BE2C (cell line): ENCODE results near the gene PMEPA1.

Source experiments
- DNase-seq: peaks from one replicate; pipeline ENCODE4 v3.0.0-alpha.2; 2020
- H3K27me3 ChIP-seq: fragments of 250-450 bp; sonication (Bioruptor Pico); 2 replicates; pipeline ENCODE4 v1.5.1; 2020; ENCODE audit warnings: mild to moderate bottlenecking
- H3K36me3 ChIP-seq: fragments of 250-450 bp; sonication (Bioruptor Pico); 2 replicates; pipeline ENCODE4 v1.5.1; 2020; ENCODE audit warnings: mild to moderate bottlenecking
- H3K4me1 ChIP-seq: fragments of 250-450 bp; sonication (Bioruptor Pico); 2 replicates; pipeline ENCODE4 v1.5.1; 2020
- H3K4me3 ChIP-seq: 2 replicates; pipeline ENCODE4 v1.5.1; 2011; ENCODE audit warnings: low read depth, low read length
- H3K9me3 ChIP-seq: fragments of 250-450 bp; sonication (Bioruptor Pico); 2 replicates; pipeline ENCODE4 v1.5.1; 2020
- CTCF ChIP-seq: IDR thresholded peaks from 2 replicates; pipeline ENCODE4 v1.5.1; 2012; ENCODE audit warnings: mild to moderate bottlenecking, low read depth, low read length

PMEPA1 gene

GRCh38 chr20:57738053-57738452 lies 28.2 kb upstream of the PMEPA1 start:
- TF ChIP-seq CTCF, result no peak
- Histone ChIP-seq H3K9me3 (no peaks in the 10 kb centered on the region), H3K4me3 (no peak overlapping the region), H3K4me1 (peaks cover 5% of the 10 kb centered on the region), H3K27me3 (no peaks in the 10 kb centered on the region), H3K36me3 (no peaks in the 10 kb centered on the region)
- no peak for DNase-seq

GRCh38 chr20:57737349-57737748 lies 27.5 kb upstream of the PMEPA1 start:
- no peaks in the 10 kb centered on the region for H3K36me3 ChIP-seq
- no peak overlapping the region for H3K4me3 ChIP-seq
- no peaks in the 10 kb centered on the region; the same call in 1 of the 2 replicates for H3K4me1 ChIP-seq
- H3K9me3 ChIP-seq, result no peaks in the 10 kb centered on the region
- DNase-seq, result no peak
- TF ChIP-seq CTCF, result no peak
- no peaks in the 10 kb centered on the region for H3K27me3 ChIP-seq

GRCh38 chr20:57736738-57737347 lies 27.0 kb upstream of the PMEPA1 start:
- no peak for TF ChIP-seq CTCF

GRCh38 chr20:57735831-57736737 lies 26.3 kb upstream of the PMEPA1 start:
- Histone ChIP-seq H3K4me3 (no peak overlapping the region), H3K27me3 (no peaks in the 10 kb centered on the region), H3K4me1 (no peaks in the 10 kb centered on the region), H3K36me3 (no peaks in the 10 kb centered on the region), H3K9me3 (no peaks in the 10 kb centered on the region)
- no peak for DNase-seq
- no peak for TF ChIP-seq CTCF

More at GRCh38 chr20:57736738-57737347, 27.0 kb upstream of the PMEPA1 start:
- Histone ChIP-seq H3K36me3 (no peaks in the 10 kb centered on the region), H3K27me3 (no peaks in the 10 kb centered on the region), H3K4me3 (no peak overlapping the region), H3K9me3 (no peaks in the 10 kb centered on the region), H3K4me1 (no peaks in the 10 kb centered on the region)
- DNase-seq, result no peak

- no peak overlapping the region for H3K4me3 ChIP-seq
- no peak for TF ChIP-seq CTCF
- H3K36me3 ChIP-seq, result no peaks in the 10 kb centered on the region
- no peaks in the 10 kb centered on the region for H3K4me1 ChIP-seq
- no peak for DNase-seq
- no peaks in the 10 kb centered on the region for H3K27me3 ChIP-seq
- H3K9me3 ChIP-seq, result no peaks in the 10 kb centered on the region
These were observed 24.9 kb upstream of the PMEPA1 start for GRCh38 chr20:57734754-57735153.

- Histone ChIP-seq H3K4me1 (no peaks in the 10 kb centered on the region), H3K27me3 (no peaks in the 10 kb centered on the region), H3K4me3 (no peak overlapping the region), H3K36me3 (no peaks in the 10 kb centered on the region), H3K9me3 (no peaks in the 10 kb centered on the region)
- TF ChIP-seq CTCF, result no peak
- no peak for DNase-seq
These were observed 22.4 kb upstream of the PMEPA1 start for GRCh38 chr20:57732226-57732625.
